HEK293 (cell line): ENCODE measurements around the gene KCNC1.

ENCODE experiments used
- CTCF ChIA-PET: fragments of 350-600 bp; formaldehyde crosslinking; extraction: SDS; loops from one replicate; lab custom pipeline; 2021; ENCODE audit warnings: antibody characterized with exemption; lab: Yijun Ruan, JAX
- POLR2A ChIA-PET: fragments of 300-600 bp; formaldehyde crosslinking; extraction: SDS; loops from one replicate; lab custom pipeline; 2020; ENCODE audit warnings: antibody characterized with exemption, inconsistent platforms; lab: Yijun Ruan, JAX
- H3K27ac ChIP-seq: fragments of 200-500 bp; sonication (Bioruptor generic); 2 replicates; pipeline ENCODE4 v1.5.1; 2014; ENCODE audit warnings: low read depth, low read length, control low read depth, inconsistent platforms; ENCODE audit errors: extremely low read depth
- H3K36me3 ChIP-seq, 2 experiments: fragments of 200-500 bp in 1 of 2; sonication (Bioruptor generic) in 1 of 2; 1 replicate in 1 of 2; 2 replicates in 1 of 2; pipeline ENCODE4 v1.5.1; 2014 to 2017; ENCODE audit warnings: inconsistent platforms in 2 of 2, low read length in 2 of 2; ENCODE audit not compliant: control insufficient read depth in 2 of 2, insufficient read depth in 1 of 2
- H3K4me1 ChIP-seq: fragments of 200-500 bp; sonication (Bioruptor generic); 2 replicates; pipeline ENCODE4 v1.5.1; 2014; ENCODE audit warnings: mild to moderate bottlenecking, low read length, inconsistent platforms; ENCODE audit not compliant: control insufficient read depth, insufficient read depth
- H3K4me3 ChIP-seq: 2 replicates; pipeline ENCODE4 v1.5.1; 2011; ENCODE audit warnings: low read depth, mild to moderate bottlenecking, control low read depth, low read length, moderate library complexity
- H3K9me3 ChIP-seq: fragments of 200-500 bp; sonication (Bioruptor generic); 2 replicates; pipeline ENCODE4 v1.5.1; 2014; ENCODE audit warnings: low read depth, low read length, inconsistent platforms; ENCODE audit not compliant: control insufficient read depth, insufficient read depth
- BCL11A ChIP-seq: fragments of 450-650 bp; formaldehyde crosslinking; IDR thresholded peaks from 2 replicates; pipeline ENCODE4 v1.5.1; 2016; ENCODE audit warnings: low read depth, missing biosample characterization, missing genetic modification characterization
- HOXC10 ChIP-seq: sonication (generic); formaldehyde crosslinking; IDR thresholded peaks from 2 replicates; pipeline ENCODE4 v1.8.1; 2023; ENCODE audit warnings: mild to moderate bottlenecking, missing genetic modification reagents
- KLF8 ChIP-seq: fragments of 450-650 bp; formaldehyde crosslinking; IDR thresholded peaks from 2 replicates; pipeline ENCODE4 v1.5.1; 2016; ENCODE audit warnings: missing biosample characterization, missing genetic modification characterization
- KLF9 ChIP-seq: fragments of 450-650 bp; formaldehyde crosslinking; IDR thresholded peaks from 2 replicates; pipeline ENCODE4 v1.5.1; 2016; ENCODE audit warnings: missing biosample characterization, missing genetic modification characterization, low read depth
- OSR2 ChIP-seq: fragments of 450-650 bp; formaldehyde crosslinking; IDR thresholded peaks from 2 replicates; pipeline ENCODE4 v1.5.1; 2016; ENCODE audit warnings: missing biosample characterization, missing genetic modification characterization
- WT1 ChIP-seq: fragments of 450-650 bp; formaldehyde crosslinking; IDR thresholded peaks from 2 replicates; pipeline ENCODE4 v1.5.1; 2016; ENCODE audit warnings: missing biosample characterization, missing genetic modification characterization
- ZBTB21 ChIP-seq: fragments of 450-650 bp; formaldehyde crosslinking; IDR thresholded peaks from 2 replicates; pipeline ENCODE4 v1.5.1; 2017; ENCODE audit warnings: missing biosample characterization, missing genetic modification characterization
- ZFP69B ChIP-seq: fragments of 450-650 bp; formaldehyde crosslinking; IDR thresholded peaks from 2 replicates; pipeline ENCODE4 v1.5.1; 2016; ENCODE audit warnings: missing biosample characterization, missing genetic modification characterization
- ZIC2 ChIP-seq: fragments of 450-650 bp; formaldehyde crosslinking; IDR thresholded peaks from 2 replicates; pipeline ENCODE4 v1.5.1; 2016; ENCODE audit warnings: missing biosample characterization, missing genetic modification characterization
- ZNF112 ChIP-seq: fragments of 450-650 bp; formaldehyde crosslinking; IDR thresholded peaks from 2 replicates; pipeline ENCODE4 v1.5.0; 2017; ENCODE audit warnings: missing biosample characterization, missing genetic modification characterization
- ZNF121 ChIP-seq: fragments of 450-650 bp; formaldehyde crosslinking; IDR thresholded peaks from 2 replicates; pipeline ENCODE4 v1.5.1; 2016; ENCODE audit warnings: missing biosample characterization, missing genetic modification characterization
- ZNF157 ChIP-seq: fragments of 450-650 bp; formaldehyde crosslinking; IDR thresholded peaks from 2 replicates; pipeline ENCODE4 v1.5.1; 2016; ENCODE audit warnings: missing biosample characterization, missing genetic modification characterization
- ZNF174 ChIP-seq: fragments of 450-650 bp; formaldehyde crosslinking; IDR thresholded peaks from 2 replicates; pipeline ENCODE4 v1.5.0; 2017; ENCODE audit warnings: missing biosample characterization, mild to moderate bottlenecking, missing genetic modification characterization
- ZNF24 ChIP-seq: fragments of 450-650 bp; formaldehyde crosslinking; IDR thresholded peaks from 2 replicates; pipeline ENCODE4 v1.5.1; 2016; ENCODE audit warnings: missing biosample characterization, missing genetic modification characterization
- ZNF266 ChIP-seq: fragments of 450-650 bp; formaldehyde crosslinking; IDR thresholded peaks from 2 replicates; pipeline ENCODE4 v1.5.1; 2016; ENCODE audit warnings: missing biosample characterization, missing genetic modification characterization, low read depth
- ZNF302 ChIP-seq: fragments of 450-650 bp; formaldehyde crosslinking; IDR thresholded peaks from 2 replicates; pipeline ENCODE4 v1.5.1; 2016; ENCODE audit warnings: missing biosample characterization, missing genetic modification characterization, low read depth
- ZNF473 ChIP-seq: fragments of 450-650 bp; formaldehyde crosslinking; IDR thresholded peaks from 2 replicates; pipeline ENCODE4 v1.5.1; 2017; ENCODE audit warnings: missing biosample characterization, missing genetic modification characterization
- ZNF555 ChIP-seq: fragments of 450-650 bp; formaldehyde crosslinking; conservative IDR thresholded peaks from 2 replicates; pipeline ENCODE4 v1.5.1; 2017; ENCODE audit warnings: missing biosample characterization, mild to moderate bottlenecking, missing genetic modification characterization, inconsistent platforms
- ZNF558 ChIP-seq: fragments of 450-650 bp; formaldehyde crosslinking; IDR thresholded peaks from 2 replicates; pipeline ENCODE4 v1.5.1; 2016; ENCODE audit warnings: missing biosample characterization, missing genetic modification characterization
- ZNF561 ChIP-seq: fragments of 450-650 bp; IDR thresholded peaks from 2 replicates; pipeline ENCODE4 v1.5.1; 2018; ENCODE audit warnings: missing biosample characterization, missing genetic modification characterization, borderline replicate concordance
- ZNF654 ChIP-seq: fragments of 450-650 bp; formaldehyde crosslinking; IDR thresholded peaks from 2 replicates; pipeline ENCODE4 v1.5.1; 2016; ENCODE audit warnings: low read depth, missing biosample characterization, missing genetic modification characterization
- TF ChIP-seq, protein P1 (sequence below): fragments of 450-650 bp; formaldehyde crosslinking; IDR thresholded peaks from 2 replicates; pipeline ENCODE4 v1.5.1; 2017; ENCODE audit warnings: missing biosample characterization, missing genetic modification characterization
- TF ChIP-seq, protein P2 (sequence below): fragments of 450-650 bp; formaldehyde crosslinking; IDR thresholded peaks from 2 replicates; pipeline ENCODE4 v1.5.1; 2016; ENCODE audit warnings: missing biosample characterization, missing genetic modification characterization
- TF ChIP-seq, protein P3 (sequence below): fragments of 450-650 bp; formaldehyde crosslinking; IDR thresholded peaks from 2 replicates; pipeline ENCODE4 v1.5.1; 2016; ENCODE audit warnings: missing biosample characterization, missing genetic modification characterization
- TF ChIP-seq, protein P4 (sequence below): fragments of 450-650 bp; formaldehyde crosslinking; IDR thresholded peaks from 2 replicates; pipeline ENCODE4 v1.5.1; 2017; ENCODE audit warnings: missing biosample characterization, missing genetic modification characterization
- TF ChIP-seq, protein P5 (sequence below): fragments of 450-650 bp; formaldehyde crosslinking; optimal IDR thresholded peaks from 2 replicates; pipeline ENCODE3; 2016; ENCODE audit warnings: missing biosample characterization, mild to moderate bottlenecking, missing genetic modification characterization

KCNC1 gene

DNA sequence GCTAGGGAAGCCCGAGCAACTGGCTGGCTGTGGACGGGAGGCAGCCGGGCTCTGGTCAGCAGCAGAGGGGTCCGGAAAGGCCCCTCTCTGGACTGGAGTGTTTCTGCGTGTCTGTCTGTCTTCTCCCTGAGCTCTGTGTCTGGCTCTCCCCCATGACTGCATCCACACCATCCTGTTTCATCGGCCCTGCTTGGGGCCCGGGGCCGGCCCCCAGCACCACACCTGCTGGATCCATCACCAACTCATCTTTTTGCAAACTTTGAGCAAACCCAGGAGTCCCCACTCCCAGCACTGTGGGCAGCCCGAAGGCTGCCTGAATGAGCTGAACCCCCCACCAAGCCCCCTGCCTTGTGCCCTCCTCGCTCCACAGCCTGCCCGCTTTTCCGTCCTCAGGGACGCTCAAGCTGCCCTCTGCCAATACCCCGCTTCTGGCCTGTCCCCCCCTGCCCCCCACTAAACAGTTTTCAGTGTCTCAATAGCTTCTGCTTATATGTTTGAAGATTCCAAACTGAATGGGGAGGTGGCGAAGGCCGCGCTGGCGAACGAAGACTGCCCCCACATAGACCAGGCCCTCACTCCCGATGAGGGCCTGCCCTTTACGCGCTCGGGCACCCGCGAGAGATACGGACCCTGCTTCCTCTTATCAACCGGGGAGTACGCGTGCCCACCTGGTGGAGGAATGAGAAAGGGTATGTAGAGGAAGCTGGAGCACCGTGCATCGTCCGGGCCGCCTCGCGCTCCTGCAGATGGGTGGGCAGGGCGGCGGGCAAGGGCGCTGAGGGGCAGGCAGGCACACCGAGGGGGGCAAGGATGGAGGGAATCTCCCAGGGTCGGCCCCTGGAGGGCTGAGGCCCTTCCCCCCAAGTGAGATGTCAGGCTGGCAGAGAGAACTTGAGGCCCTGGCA, 44.6 kb downstream of the KCNC1 start:
- ChIA-PET POLR2A (no interaction called here), CTCF (interaction anchor here (1.7 kb wide), 1 partner anchor 48 kb away, joined by 7 read pairs; no protein-coding TSS in a partner anchor)
- Histone ChIP-seq H3K4me1 (no peaks in the 10 kb centered on the region), H3K4me3 (no peak overlapping the region), H3K27ac (no peak overlapping the region), H3K36me3 (no peaks in the 10 kb centered on the region), H3K9me3 (no peaks in the 10 kb centered on the region)
- TF ChIP-seq ZNF121 (tag by site-specific recombination) (no peak), KLF8 (no peak), ZFP69B (tag by site-specific recombination) (no peak), HOXC10 (CRISPR knock-in tag) (no peak), WT1 (no peak), ZIC2 (tag by site-specific recombination) (no peak), ZNF302 (tag by site-specific recombination) (no peak), ZNF654 (tag by site-specific recombination) (no peak), ZNF24 (tag by site-specific recombination) (no peak), ZNF558 (tag by site-specific recombination) (no peak), ZNF555 (no peak), ZNF266 (no peak), ZNF112 (no peak)
- TF ChIP-seq, protein P1, sequence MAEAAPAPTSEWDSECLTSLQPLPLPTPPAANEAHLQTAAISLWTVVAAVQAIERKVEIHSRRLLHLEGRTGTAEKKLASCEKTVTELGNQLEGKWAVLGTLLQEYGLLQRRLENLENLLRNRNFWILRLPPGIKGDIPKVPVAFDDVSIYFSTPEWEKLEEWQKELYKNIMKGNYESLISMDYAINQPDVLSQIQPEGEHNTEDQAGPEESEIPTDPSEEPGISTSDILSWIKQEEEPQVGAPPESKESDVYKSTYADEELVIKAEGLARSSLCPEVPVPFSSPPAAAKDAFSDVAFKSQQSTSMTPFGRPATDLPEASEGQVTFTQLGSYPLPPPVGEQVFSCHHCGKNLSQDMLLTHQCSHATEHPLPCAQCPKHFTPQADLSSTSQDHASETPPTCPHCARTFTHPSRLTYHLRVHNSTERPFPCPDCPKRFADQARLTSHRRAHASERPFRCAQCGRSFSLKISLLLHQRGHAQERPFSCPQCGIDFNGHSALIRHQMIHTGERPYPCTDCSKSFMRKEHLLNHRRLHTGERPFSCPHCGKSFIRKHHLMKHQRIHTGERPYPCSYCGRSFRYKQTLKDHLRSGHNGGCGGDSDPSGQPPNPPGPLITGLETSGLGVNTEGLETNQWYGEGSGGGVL (tag by site-specific recombination) = no peak
- TF ChIP-seq, protein P2, sequence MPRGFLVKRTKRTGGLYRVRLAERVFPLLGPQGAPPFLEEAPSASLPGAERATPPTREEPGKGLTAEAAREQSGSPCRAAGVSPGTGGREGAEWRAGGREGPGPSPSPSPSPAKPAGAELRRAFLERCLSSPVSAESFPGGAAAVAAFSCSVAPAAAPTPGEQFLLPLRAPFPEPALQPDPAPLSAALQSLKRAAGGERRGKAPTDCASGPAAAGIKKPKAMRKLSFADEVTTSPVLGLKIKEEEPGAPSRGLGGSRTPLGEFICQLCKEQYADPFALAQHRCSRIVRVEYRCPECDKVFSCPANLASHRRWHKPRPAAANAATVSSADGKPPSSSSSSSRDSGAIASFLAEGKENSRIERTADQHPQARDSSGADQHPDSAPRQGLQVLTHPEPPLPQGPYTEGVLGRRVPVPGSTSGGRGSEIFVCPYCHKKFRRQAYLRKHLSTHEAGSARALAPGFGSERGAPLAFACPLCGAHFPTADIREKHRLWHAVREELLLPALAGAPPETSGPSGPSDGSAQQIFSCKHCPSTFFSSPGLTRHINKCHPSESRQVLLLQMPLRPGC = no peak
- TF ChIP-seq, protein P3, sequence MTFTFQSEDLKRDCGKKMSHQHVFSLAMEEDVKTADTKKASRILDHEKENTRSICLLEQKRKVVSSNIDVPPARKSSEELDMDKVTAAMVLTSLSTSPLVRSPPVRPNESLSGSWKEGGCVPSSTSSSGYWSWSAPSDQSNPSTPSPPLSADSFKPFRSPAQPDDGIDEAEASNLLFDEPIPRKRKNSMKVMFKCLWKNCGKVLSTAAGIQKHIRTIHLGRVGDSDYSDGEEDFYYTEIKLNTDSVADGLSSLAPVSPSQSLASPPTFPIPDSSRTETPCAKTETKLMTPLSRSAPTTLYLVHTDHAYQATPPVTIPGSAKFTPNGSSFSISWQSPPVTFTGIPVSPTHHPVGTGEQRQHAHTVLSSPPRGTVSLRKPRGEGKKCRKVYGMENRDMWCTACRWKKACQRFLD (tag by site-specific recombination) = no peak

DNA sequence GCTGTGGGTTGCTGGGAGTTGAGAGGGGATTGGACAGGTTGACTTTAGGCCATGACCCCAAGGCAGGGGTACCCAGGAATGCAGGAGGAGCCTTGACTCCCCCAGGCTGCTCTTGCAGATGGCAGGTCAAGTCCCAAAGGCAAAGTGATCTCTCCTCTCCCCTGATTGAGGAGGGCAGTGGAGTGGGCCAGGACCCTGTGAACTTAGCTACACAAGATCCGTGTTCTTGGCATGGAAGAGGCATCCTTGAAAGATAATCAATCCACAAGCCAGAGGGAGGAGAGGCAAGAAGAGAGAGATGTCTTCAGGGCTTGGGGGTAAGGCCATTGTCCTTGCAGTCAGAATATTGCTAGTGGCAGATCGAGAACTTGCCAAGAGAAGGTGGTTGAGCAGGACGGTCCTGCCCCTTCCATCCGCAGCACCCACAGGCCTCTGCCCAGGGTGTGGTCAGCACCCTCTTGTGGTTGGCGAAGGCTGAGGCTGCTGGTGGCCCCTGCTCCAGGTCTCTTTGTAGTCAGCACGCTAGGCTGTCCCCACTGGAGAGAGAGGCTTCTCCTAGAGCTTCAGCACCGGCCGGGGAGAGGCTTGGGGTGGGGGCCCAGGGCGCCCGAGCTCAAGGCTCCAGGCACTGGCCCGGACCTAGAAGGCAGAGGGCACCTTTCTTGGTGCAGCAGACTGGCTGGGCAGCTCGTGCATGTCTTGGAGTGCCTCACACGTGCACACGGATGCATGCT, 45.4 kb downstream of the KCNC1 start:
- Histone ChIP-seq H3K4me1 (no peaks in the 10 kb centered on the region), H3K4me3 (no peak overlapping the region), H3K27ac (no peak overlapping the region), H3K9me3 (no peaks in the 10 kb centered on the region), H3K36me3 (no peaks in the 10 kb centered on the region)
- ChIA-PET CTCF (interaction anchor here (0.6 to 1.7 kb wide), 3 partner anchors 49 to 605 kb away, joined by 3 to 7 read pairs (median 4); no protein-coding TSS in a partner anchor), POLR2A (no interaction called here)
- TF ChIP-seq ZNF157 (tag by site-specific recombination) (no peak), KLF9 (tag by site-specific recombination) (no peak), ZNF174 (no peak), BCL11A (tag by site-specific recombination) (no peak), ZBTB21 (no peak), ZNF561 (no peak), ZNF473 (tag by site-specific recombination) (no peak), OSR2 (tag by site-specific recombination) (no peak), ZNF302 (tag by site-specific recombination) (no peak)
- TF ChIP-seq, protein P4, sequence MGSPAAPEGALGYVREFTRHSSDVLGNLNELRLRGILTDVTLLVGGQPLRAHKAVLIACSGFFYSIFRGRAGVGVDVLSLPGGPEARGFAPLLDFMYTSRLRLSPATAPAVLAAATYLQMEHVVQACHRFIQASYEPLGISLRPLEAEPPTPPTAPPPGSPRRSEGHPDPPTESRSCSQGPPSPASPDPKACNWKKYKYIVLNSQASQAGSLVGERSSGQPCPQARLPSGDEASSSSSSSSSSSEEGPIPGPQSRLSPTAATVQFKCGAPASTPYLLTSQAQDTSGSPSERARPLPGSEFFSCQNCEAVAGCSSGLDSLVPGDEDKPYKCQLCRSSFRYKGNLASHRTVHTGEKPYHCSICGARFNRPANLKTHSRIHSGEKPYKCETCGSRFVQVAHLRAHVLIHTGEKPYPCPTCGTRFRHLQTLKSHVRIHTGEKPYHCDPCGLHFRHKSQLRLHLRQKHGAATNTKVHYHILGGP (tag by site-specific recombination) = no peak
- TF ChIP-seq, protein P5, sequence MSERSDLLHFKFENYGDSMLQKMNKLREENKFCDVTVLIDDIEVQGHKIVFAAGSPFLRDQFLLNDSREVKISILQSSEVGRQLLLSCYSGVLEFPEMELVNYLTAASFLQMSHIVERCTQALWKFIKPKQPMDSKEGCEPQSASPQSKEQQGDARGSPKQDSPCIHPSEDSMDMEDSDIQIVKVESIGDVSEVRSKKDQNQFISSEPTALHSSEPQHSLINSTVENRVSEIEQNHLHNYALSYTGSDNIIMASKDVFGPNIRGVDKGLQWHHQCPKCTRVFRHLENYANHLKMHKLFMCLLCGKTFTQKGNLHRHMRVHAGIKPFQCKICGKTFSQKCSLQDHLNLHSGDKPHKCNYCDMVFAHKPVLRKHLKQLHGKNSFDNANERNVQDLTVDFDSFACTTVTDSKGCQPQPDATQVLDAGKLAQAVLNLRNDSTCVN (tag by site-specific recombination) = no peak
